ENCODE measurements around the gene MAML2. TPM values are rescaled to one million over a fixed set of nuclear protein-coding genes. Genes with fewer than 3 reads are reported as not detected.

MAML2 gene
- total and polyA plus RNA-seq, 8 donors = 1.3 to 22.8 (median 12.1) TPM

DNA sequence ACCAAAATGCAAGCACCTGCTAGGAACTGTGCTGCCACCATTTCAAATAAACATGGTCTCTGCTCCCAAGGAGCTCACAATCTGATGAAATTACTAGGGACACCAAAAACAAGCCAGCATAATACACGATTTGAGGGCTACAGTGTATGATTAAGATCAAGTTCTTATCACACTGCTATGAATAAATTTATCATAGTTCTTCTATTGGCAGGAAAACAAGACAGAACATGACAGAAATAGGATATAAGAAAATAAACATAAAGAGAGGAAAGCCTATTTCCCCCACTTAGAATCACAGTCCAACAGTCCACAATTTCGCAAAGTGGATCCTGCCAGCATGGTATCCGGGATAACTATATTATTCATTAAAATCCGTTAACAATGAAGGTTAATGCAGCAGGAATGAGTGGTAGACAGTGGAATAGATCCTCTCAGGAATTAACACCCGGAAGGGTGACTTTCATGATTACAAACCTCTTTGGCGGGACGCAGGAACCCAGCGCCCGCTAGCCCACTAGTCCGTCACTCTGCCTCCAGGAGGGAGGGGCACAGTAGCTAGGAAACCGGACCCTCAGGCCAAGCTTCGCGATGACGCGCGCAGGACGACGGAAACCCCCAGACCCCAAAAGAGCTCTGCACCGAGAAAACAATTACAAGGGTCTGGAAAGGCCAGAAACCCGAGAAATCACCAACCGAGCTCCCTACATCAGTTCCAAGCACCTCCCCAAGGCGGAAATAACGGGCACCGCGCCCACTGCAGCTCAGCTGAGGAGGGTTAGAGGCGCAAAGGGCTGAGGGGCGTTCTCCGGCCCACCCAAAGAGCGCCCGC lies 46.1 kb upstream of the MAML2 start:
- peak in 1 of 2 donors; percentile 6 for DNase-seq
- peaks cover 0 to 6% (median 4%) of the 10 kb centered on the region in 4 donors for H3K36me3 ChIP-seq
- no peaks in the 10 kb centered on the region for H3K27me3 ChIP-seq
- intact Hi-C loops (cut with DNase I; ENCODE audit: low total_unique reads) = no loop called here
- H3K9me3 ChIP-seq = no peaks in the 10 kb centered on the region
- peak overlapping the region; percentile 71 to 90 (median 78) for H3K4me3 ChIP-seq
- 0 to 1% (median 0%) methylated on average over 20 to 30 of the region's 30 CpGs for WGBS, 5 donors
- no peak for TF ChIP-seq POLR2A (IDR thresholded peaks at IDR 0.05)
- no peak for TF ChIP-seq EP300 (IDR thresholded peaks at IDR 0.05)
- no peak for TF ChIP-seq POLR2AphosphoS5 (IDR thresholded peaks at IDR 0.05)
- TF ChIP-seq, protein P1, sequence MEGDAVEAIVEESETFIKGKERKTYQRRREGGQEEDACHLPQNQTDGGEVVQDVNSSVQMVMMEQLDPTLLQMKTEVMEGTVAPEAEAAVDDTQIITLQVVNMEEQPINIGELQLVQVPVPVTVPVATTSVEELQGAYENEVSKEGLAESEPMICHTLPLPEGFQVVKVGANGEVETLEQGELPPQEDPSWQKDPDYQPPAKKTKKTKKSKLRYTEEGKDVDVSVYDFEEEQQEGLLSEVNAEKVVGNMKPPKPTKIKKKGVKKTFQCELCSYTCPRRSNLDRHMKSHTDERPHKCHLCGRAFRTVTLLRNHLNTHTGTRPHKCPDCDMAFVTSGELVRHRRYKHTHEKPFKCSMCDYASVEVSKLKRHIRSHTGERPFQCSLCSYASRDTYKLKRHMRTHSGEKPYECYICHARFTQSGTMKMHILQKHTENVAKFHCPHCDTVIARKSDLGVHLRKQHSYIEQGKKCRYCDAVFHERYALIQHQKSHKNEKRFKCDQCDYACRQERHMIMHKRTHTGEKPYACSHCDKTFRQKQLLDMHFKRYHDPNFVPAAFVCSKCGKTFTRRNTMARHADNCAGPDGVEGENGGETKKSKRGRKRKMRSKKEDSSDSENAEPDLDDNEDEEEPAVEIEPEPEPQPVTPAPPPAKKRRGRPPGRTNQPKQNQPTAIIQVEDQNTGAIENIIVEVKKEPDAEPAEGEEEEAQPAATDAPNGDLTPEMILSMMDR (IDR thresholded peaks at IDR 0.05) = peak in 1 of 7 experiments; percentile 4
- peaks cover 6 to 43% (median 22%) of the 10 kb centered on the region in 4 donors for H3K4me1 ChIP-seq
- H3K27ac ChIP-seq = peak overlapping the region; percentile 83 to 95 (median 93)

DNA sequence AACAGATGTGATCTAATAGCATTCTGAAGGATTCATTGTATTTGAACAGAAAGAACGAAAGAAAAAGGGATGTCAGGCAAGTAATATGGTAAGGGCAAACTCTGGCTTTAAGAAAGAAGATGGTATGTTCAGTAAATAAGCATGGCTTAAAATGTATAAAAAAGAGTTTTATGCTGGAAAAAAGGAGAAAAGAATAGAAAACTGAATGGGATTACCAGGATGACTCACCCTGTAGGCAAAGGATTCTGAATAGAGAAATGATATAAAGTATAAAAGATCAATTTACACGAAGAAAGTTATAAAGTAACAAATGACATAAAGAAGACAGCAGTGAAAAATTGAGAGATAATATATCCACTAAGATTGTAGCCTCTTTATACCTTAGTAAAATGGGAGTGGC lies 42.2 kb upstream of the MAML2 start:
- WGBS, 5 donors = 78 to 91% (median 88%) methylated on average over 2 of the region's 2 CpGs

DNA sequence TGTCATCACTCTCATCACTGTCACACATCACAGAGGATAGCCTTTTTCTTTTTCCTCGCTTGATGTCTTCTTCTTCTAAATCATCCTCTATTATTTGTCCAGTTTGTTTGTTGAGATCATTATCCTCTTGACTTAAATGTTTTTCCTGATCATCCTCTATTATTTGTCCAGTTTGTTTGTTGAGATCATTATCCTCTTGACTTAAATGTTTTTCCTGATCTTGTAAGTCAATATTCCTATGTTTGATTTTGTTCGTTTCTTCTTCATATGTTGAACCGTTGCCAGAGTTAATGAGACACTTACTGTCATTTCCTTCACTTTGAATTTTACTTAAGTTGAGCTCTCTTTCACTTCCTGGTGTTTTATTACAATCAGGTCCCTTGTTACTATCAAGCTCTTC lies 41.2 kb upstream of the MAML2 start:
- Histone ChIP-seq H3K36me3 (peaks cover 0 to 51% (median 44%) of the 10 kb centered on the region in 4 donors), H3K4me3 (no peak overlapping the region), H3K27me3 (no peaks in the 10 kb centered on the region), H3K4me1 (peaks cover 6 to 26% (median 13%) of the 10 kb centered on the region in 4 donors), H3K9me3 (no peaks in the 10 kb centered on the region), H3K27ac (no peak overlapping the region)
- no peak for DNase-seq
- 54 to 77% (median 63%) methylated on average over 3 of the region's 3 CpGs for WGBS, 5 donors
- TF ChIP-seq EP300 (IDR thresholded peaks at IDR 0.05) = no peak
- TF ChIP-seq, protein P1 (IDR thresholded peaks at IDR 0.05) = no peak
- no peak for TF ChIP-seq POLR2AphosphoS5 (IDR thresholded peaks at IDR 0.05)
- TF ChIP-seq POLR2A (IDR thresholded peaks at IDR 0.05) = no peak
- intact Hi-C loops (cut with DNase I; ENCODE audit: low total_unique reads) = no loop called here

More for the DNA sequence above, 42.2 kb upstream of the MAML2 start:
- peaks cover 6 to 26% (median 13%) of the 10 kb centered on the region in 4 donors for H3K4me1 ChIP-seq
- no peaks in the 10 kb centered on the region for H3K27me3 ChIP-seq
- peaks cover 0 to 41% (median 39%) of the 10 kb centered on the region in 4 donors for H3K36me3 ChIP-seq
- TF ChIP-seq POLR2A (IDR thresholded peaks at IDR 0.05) (no peak), EP300 (IDR thresholded peaks at IDR 0.05) (no peak), POLR2AphosphoS5 (IDR thresholded peaks at IDR 0.05) (no peak)
- TF ChIP-seq, protein P1 (IDR thresholded peaks at IDR 0.05) = no peak
- intact Hi-C loops (cut with DNase I; ENCODE audit: low total_unique reads) = no loop called here
- no peaks in the 10 kb centered on the region for H3K9me3 ChIP-seq
- H3K27ac ChIP-seq = no peak overlapping the region
- no peak for DNase-seq
- H3K4me3 ChIP-seq = no peak overlapping the region

GRCh38 chr11:96376796-96377195 lies 33.8 kb upstream of the MAML2 start:
- Histone ChIP-seq H3K4me3 (no peak overlapping the region), H3K27me3 (no peaks in the 10 kb centered on the region), H3K27ac (no peak overlapping the region), H3K9me3 (no peaks in the 10 kb centered on the region), H3K36me3 (peaks cover 0 to 38% (median 34%) of the 10 kb centered on the region in 4 donors), H3K4me1 (no peaks in the 10 kb centered on the region)
- DNase-seq = no peak
- intact Hi-C loops (cut with DNase I; ENCODE audit: low total_unique reads) = no loop called here
- TF ChIP-seq POLR2A (IDR thresholded peaks at IDR 0.05) (no peak), POLR2AphosphoS5 (IDR thresholded peaks at IDR 0.05) (no peak), EP300 (IDR thresholded peaks at IDR 0.05) (no peak)
- TF ChIP-seq, protein P1 (IDR thresholded peaks at IDR 0.05) = no peak
- WGBS, 5 donors = 76 to 91% (median 89%) methylated on average over 1 of the region's 1 CpG

Measured in stomach (tissue), 9 donors.